Breast epithelium (tissue), 3 donors: ENCODE measurements around the gene SKOR1.

ENCODE experiments used
- CTCF ChIP-seq, 3 donors: fragments of 450-650 bp; IDR thresholded peaks; one replicate each; pipeline ENCODE4 v1.5.1; 2016 to 2017; ENCODE audit warnings: antibody characterized with exemption in 3 of 3, mild to moderate bottlenecking in 3 of 3, moderate library complexity in 3 of 3
- POLR2A ChIP-seq: fragments of 450-650 bp; IDR thresholded peaks from one replicate; pipeline ENCODE4 v1.6.1; 2016; ENCODE audit warnings: antibody characterized with exemption, mild to moderate bottlenecking, moderate library complexity

GRCh38 chr15:67808821-67809220, 16.5 kb upstream of the SKOR1 start:
- TF ChIP-seq CTCF (IDR thresholded peaks at IDR 0.05): no peak
- TF ChIP-seq POLR2A: no peak
